GM13977 (cell line): ENCODE measurements around the gene CRADD.

ENCODE experiments used
- DNase-seq: peaks from one replicate; pipeline ENCODE4 v3.0.0; 2012; ENCODE audit warnings: low spot score
- CTCF ChIP-seq: IDR thresholded peaks from 2 replicates; pipeline ENCODE4 v1.5.1; 2012; ENCODE audit warnings: mild to moderate bottlenecking, control low read depth; ENCODE audit not compliant: insufficient read depth; ENCODE audit errors: extremely low read depth, missing control alignments
- in situ Hi-C: fragments of 300-500 bp; cut with MboI; formaldehyde crosslinking; loops from one replicate; pipeline ENCODE4 v1.12.0; 2022; ENCODE audit warnings: low sequenced_read_pairs, low pct_unique_long_range_greater_than_20kb, mixed read lengths, inconsistent platforms; ENCODE audit not compliant: unreplicated experiment

CRADD gene

DNA sequence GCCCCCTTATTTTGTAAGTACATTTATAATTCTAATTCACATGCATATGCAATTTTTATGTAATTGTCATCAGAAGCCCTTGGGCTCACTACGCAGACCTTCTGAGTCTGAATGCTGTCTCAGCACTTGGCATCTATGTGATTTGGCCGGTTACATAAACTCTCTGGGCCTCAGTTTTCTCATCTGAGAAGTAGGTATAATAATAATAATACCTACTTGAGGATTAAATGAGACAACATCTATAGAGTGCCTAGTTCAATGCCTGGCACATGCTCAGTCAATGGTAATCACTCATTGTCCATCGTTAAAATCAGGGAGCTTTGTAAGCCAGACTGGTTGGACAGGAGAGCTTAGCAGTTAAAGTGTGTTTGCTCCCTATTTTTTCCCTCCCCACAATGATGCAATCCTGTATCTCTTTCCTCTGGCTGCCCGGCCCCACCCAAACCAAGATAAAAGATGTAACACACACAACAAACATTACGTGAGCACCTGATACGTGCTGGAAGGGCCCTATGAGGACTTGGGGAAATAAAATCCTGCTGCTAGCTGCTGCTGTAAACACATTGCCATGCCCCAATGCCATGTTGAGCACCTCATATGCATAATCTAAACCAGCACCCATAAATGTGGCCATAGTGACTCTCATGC is 235.0 kb downstream of the CRADD start:
- DNase-seq: no peak
- in situ Hi-C loops: no loop called here
- TF ChIP-seq CTCF: no peak

DNA sequence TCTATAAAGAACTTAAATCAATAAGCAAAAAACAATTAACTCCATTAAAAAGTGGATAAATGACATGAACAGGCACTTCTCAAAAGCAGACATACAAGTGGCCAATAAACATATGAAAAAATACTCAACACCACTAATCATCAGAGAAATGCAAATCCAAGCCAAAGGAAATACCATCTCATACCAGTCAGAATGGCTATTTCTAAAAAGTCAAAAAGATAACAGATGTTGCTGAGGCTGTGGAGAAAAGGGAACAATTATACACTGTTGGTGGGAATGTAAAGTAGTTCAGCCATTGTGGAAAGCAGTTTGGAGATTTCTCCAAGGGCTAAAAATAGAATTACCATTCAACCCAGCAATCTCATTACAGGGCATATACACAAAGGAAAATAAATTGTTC is 236.7 kb downstream of the CRADD start:
- in situ Hi-C loops: no loop called here
- no peak for TF ChIP-seq CTCF
- no peak for DNase-seq

DNA sequence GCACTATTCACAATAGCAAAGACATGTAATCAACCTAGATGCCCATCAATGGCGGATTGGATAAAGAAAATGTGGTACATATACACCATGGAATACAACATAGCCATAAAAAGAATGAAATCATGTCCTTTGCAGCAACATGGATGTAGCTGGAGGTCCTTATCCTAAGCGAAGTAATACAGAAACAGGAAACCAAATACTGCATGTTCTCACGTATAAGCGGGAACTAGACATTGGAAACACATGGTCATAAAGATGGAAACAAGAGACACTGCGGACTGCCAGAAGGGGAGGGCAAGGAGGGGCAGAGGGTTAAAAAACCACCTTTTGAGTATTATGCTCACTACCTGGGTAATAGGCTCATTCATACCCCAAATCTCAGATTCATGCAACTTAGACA is 237.1 kb downstream of the CRADD start:
- in situ Hi-C loops: no loop called here
- DNase-seq: no peak
- TF ChIP-seq CTCF: no peak

DNA sequence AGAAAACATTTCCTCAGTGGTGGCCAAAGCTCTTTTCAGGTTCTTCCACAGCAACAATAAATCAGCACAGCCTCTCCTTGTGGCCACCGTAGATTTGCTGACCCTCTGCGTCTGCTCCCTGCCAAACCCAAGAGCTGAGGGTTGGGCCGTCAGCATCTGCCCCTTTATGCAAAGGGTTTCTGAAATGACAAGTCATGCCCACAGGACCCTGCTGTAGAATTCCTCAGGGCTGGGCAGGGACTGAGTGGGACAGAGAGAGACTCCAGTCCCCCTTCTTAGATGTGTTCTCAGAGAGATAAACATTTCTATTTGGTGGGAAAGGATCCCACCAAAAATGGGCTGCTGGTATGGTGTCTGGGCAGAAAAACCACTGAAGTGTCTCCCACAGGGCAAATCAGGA is 238.2 kb downstream of the CRADD start:
- TF ChIP-seq CTCF: no peak
- in situ Hi-C loops: no loop called here
- no peak for DNase-seq

- in situ Hi-C loops: no loop called here
- TF ChIP-seq CTCF: no peak
- no peak for DNase-seq
Measured at GRCh38 chr12:93916402-93916801, 239.2 kb downstream of the CRADD start.

DNA sequence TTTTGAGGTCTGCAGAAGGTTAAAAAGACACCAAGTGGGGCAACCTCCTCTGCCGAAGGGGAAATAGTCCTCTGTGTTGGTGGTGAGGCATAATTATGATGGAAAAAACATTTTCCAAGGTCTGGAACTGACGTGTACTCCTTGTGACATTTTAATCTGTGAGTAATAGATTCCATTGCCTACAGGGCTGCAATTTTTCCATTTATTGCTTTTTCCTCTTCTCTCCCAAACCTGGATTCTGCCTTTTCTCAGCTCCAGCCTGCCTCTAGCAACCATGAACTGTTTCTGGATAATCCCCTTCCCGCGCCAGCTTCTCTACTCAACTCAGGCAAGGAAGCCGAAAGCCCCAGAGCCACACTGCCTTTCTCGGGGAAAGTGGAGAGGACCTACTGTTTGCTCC is 241.1 kb downstream of the CRADD start:
- in situ Hi-C loops: no loop called here
- TF ChIP-seq CTCF: no peak
- no peak for DNase-seq

DNA sequence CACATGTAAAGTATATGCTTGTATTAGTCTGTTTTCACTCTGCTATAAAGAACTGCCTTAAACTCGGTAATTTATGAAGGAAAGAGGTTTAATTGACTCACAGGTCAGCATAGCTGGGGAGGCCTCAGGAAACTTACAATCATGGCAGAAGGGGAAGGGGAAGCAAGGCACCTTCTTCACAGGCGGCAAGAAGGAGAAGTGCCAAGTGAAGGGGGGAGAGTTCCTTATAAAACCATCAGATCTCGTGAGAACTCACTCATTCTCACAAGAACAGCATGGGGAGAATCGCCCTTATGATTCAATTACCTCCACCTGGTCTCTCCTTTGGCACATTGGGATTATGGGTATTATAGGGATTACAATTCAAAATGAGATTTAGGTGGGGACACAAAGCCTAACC is 241.7 kb downstream of the CRADD start:
- DNase-seq: no peak
- TF ChIP-seq CTCF: no peak

More for the DNA sequence above, 241.7 kb downstream of the CRADD start:
- in situ Hi-C loops: no loop called here
